Activated CD4-positive, alpha-beta T cell treated with anti-CD3 and anti-CD28 coated beads, Interleukin-2, amount 50 U/mL, for 48 hours (primary cell): ENCODE measurements around the gene MFN1.

Experiments
- DNase-seq, 2 experiments: peaks; one replicate each; pipeline ENCODE4 v3.0.0-alpha.2; 2020

The MFN1 gene

DNA sequence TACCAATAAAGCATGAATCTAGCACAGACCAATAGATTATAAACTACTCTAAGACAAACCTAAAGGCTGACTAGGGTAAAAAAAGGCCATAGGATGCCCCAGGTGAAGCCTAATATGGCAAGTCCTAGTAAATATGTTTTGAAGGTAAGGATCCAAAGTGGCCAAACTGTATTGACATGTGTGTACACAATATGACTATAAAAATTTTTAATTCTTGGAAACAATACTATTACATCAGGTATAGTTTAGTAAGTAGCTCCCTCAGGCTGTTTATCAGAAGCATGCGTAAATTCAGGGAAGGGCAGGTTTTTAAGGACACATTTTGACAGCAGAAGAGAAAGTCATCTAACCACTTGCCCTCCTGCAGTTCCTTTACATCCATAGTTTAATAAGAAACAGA is 84.9 kb downstream of the MFN1 start:
- DNase-seq, result no peak

DNA sequence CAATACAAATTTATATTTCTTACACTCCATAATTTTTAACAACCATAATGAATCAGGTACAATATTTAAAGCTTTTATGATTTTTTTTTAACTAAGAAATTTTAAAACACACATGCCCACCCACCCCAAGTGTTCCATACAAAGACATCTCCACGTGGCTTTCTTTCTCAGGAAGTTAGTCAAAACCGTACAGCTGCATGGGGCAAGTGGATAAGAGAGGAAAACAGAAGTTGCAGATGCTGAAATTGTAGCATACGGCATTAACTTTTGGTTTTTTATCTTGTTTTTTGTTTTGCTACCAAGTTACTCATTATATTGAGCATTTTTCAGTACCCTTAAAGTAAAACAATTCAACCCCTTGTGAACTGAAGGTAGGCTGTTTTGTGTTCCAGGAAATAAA is 89.0 kb downstream of the MFN1 start:
- no peak for DNase-seq

DNA sequence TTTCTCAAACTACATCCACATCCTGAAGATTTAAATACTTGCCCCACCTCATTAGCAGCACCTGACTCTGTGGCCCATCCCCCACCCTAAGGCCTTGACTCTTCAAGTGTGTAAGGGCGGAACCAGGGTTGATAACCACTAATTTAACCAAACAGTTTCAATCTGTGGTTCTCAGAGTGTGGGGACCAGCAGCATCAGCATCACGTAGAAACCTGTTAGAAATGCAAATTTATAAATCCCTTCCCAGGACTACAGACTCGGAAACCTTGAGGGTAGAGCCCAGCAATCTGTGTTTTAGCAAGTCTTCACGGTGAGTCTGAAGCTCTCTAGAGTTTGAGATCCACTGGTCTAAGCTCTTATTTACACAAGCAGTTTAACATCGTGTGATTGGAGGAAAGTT is 91.3 kb downstream of the MFN1 start:
- DNase-seq, result no peak
